ENCODE results near the gene SAE1.

Gene SAE1

GRCh38 chr19:47232422-47233211 is 102.0 kb downstream of the SAE1 start:
- H3K9me3 Mint-ChIP-seq, result no peaks in the 10 kb centered on the region
- H3K4me1 Mint-ChIP-seq, result peaks cover 12% of the 10 kb centered on the region
- no peak for TF ChIP-seq CTCF (IDR thresholded peaks at IDR 0.05; ENCODE audit: unreplicated experiment in 3 of 3)
- H3K27ac Mint-ChIP-seq, result peak overlapping the region; percentile 1 to 59 (median 5)
- H3K4me3 Mint-ChIP-seq, result peak overlapping the region; percentile 79 to 85 (median 84)
- peaks cover 15% of the 10 kb centered on the region for H3K27me3 Mint-ChIP-seq (ENCODE audit: low read depth)
- H3K36me3 Mint-ChIP-seq (ENCODE audit: low read depth), result no peaks in the 10 kb centered on the region

DNA sequence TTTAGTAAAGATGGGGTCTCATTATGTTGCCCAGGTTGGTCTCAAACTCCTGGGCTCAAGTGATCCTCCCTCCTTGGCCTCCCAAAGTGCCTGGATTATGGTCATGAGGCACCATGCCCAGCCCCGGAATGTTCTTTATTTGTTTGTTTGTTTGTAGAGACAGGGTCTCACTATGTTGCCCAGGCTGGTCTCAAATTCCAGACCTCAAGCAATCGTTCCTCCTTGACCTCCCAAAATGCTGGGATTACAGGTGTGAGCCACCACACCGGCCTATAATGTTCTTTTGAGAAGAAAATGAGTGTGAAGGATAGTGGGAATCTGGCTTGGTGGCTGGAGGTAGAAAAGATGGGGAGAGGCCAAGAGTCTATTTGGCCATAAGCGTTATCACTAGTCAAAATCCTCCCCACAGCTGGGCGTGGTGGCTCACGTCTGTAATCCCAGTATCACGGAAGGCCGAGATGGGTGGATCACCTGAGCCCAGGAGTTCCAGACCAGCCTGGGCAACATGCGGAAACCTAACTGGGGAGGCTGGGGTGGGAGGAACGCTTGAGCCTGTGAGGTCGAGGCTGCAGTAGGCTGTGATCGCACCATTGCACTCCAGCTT is 105.5 kb downstream of the SAE1 start:
- H3K4me3 Mint-ChIP-seq, result no peak overlapping the region
- peaks cover 18% of the 10 kb centered on the region for H3K4me1 Mint-ChIP-seq
- H3K27ac Mint-ChIP-seq, result no peak overlapping the region
- no peaks in the 10 kb centered on the region for H3K9me3 Mint-ChIP-seq
- peaks cover 25% of the 10 kb centered on the region for H3K27me3 Mint-ChIP-seq (ENCODE audit: low read depth)
- TF ChIP-seq CTCF (IDR thresholded peaks at IDR 0.05; ENCODE audit: unreplicated experiment in 3 of 3), result no peak
- H3K36me3 Mint-ChIP-seq (ENCODE audit: low read depth), result no peaks in the 10 kb centered on the region

GRCh38 chr19:47239152-47239551 is 108.5 kb downstream of the SAE1 start:
- Mint-ChIP-seq H3K4me3 (peak overlapping the region; percentile 67 to 86 (median 76)), H3K36me3 (ENCODE audit: low read depth) (no peaks in the 10 kb centered on the region), H3K27ac (peak overlapping the region in 1 of 3 experiments; percentile 82), H3K9me3 (no peaks in the 10 kb centered on the region), H3K4me1 (peaks cover 8% of the 10 kb centered on the region), H3K27me3 (ENCODE audit: low read depth) (peaks cover 20% of the 10 kb centered on the region)
- no peak for TF ChIP-seq CTCF (IDR thresholded peaks at IDR 0.05; ENCODE audit: unreplicated experiment in 3 of 3)

GRCh38 chr19:47239610-47240296 is 109.1 kb downstream of the SAE1 start:
- Mint-ChIP-seq H3K4me3 (peak overlapping the region; percentile 53 to 67 (median 66)), H3K9me3 (no peaks in the 10 kb centered on the region), H3K36me3 (ENCODE audit: low read depth) (no peaks in the 10 kb centered on the region), H3K27ac (no peak overlapping the region), H3K27me3 (ENCODE audit: low read depth) (peaks cover 23% of the 10 kb centered on the region), H3K4me1 (peaks cover 12% of the 10 kb centered on the region)
- no peak for TF ChIP-seq CTCF (IDR thresholded peaks at IDR 0.05; ENCODE audit: unreplicated experiment in 3 of 3)

DNA sequence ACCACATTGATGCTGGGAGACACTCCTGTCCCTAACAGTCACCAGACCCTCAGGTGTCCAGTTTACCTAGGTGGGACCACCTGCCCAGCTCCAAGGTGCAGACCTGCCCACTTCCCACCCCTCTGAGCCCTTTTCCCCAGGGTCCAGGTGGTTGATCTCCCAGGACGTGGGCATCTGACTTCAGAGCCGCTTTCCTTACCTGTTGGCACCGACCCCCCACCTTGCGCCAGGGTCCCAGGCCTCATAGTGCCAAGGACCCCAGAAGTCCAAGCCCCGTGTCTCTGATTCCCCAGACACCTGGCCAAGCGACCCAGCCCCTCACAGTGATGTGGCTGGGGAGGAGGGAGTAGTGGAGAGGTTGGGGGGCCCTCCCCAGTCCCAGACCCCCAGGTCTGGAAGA is 109.9 kb downstream of the SAE1 start:
- Mint-ChIP-seq H3K4me3 (peak overlapping the region; percentile 53 to 67 (median 66)), H3K36me3 (ENCODE audit: low read depth) (no peaks in the 10 kb centered on the region), H3K9me3 (no peaks in the 10 kb centered on the region), H3K27ac (no peak overlapping the region), H3K4me1 (peaks cover 12% of the 10 kb centered on the region), H3K27me3 (ENCODE audit: low read depth) (peaks cover 26% of the 10 kb centered on the region)
- TF ChIP-seq CTCF (IDR thresholded peaks at IDR 0.05; ENCODE audit: unreplicated experiment in 3 of 3), result no peak

Measured in nephron (organoid).